Measurements from ENCODE around the gene TMEM273.
A peak's percentile ranks its signal among the peaks of the same experiment; 100 is the strongest.

TMEM273 gene

DNA sequence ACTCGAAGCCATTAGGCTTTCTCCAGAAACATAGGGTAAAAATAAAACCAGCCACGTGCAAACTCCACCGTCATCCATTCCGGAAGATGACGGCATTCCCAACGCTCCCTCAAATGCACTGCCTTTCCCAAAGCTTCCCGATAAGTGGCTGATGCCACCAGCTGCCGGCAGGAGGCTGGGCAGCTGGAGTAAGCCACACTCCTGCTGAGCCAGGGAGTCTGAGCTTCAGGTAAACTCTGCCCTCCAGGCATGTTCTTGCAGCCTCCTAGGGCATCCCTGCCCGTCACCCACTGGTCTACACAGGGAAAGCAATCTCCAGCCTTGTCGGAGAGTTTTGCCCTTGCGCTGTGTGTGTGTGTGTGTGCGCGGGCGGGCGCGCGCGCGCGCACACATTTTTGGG lies 40.5 kb upstream of the TMEM273 start:
- no peaks in the 10 kb centered on the region for H3K79me1 ChIP-seq (ENCODE audit: low read length)
- H3K56ac ChIP-seq (ENCODE audit: low read length) = no peak overlapping the region
- no peaks in the 10 kb centered on the region for H3K27me3 ChIP-seq (ENCODE audit: insufficient read depth, low read length, poor library complexity)
- no peak for DNase-seq
- no peaks in the 10 kb centered on the region for H3K79me2 ChIP-seq (ENCODE audit: control insufficient read depth, insufficient read depth, low read length)
- H3K4ac ChIP-seq (ENCODE audit: low read depth, low read length) = no peak overlapping the region
- no peak overlapping the region for H2BK120ac ChIP-seq (ENCODE audit: low read depth, low read length)
- H2BK15ac ChIP-seq (replicated peaks; ENCODE audit: low read depth) = no peak overlapping the region
- no peak overlapping the region for H3K4me2 ChIP-seq (ENCODE audit: low read length)
- H3K23ac ChIP-seq (ENCODE audit: low read length) = no peak overlapping the region
- no peak overlapping the region for H2BK5ac ChIP-seq (ENCODE audit: low read length)
- H4K5ac ChIP-seq (ENCODE audit: low read length) = no peak overlapping the region
- no peaks in the 10 kb centered on the region for H3K4me1 ChIP-seq (ENCODE audit: control insufficient read depth, low read depth, low read length)
- H4K8ac ChIP-seq (ENCODE audit: low read depth, low read length) = no peak overlapping the region
- H3K18ac ChIP-seq (ENCODE audit: low read length) = no peak overlapping the region
- no peak overlapping the region for H3K4me3 ChIP-seq (ENCODE audit: low read length)
- WGBS (ENCODE audit: extremely low coverage, insufficient coverage, low lambda C conversion rate) = no CpG with 5 or more reads among the region's 20 CpGs
- H3K36me3 ChIP-seq (ENCODE audit: control insufficient read depth, insufficient read depth, low read length) = no peaks in the 10 kb centered on the region
- no peak overlapping the region for H3K9ac ChIP-seq (ENCODE audit: low read length)
- H3K27ac ChIP-seq (ENCODE audit: low read depth, low read length) = no peak overlapping the region
- no peak overlapping the region for H2AK5ac ChIP-seq (ENCODE audit: low read length)

DNA sequence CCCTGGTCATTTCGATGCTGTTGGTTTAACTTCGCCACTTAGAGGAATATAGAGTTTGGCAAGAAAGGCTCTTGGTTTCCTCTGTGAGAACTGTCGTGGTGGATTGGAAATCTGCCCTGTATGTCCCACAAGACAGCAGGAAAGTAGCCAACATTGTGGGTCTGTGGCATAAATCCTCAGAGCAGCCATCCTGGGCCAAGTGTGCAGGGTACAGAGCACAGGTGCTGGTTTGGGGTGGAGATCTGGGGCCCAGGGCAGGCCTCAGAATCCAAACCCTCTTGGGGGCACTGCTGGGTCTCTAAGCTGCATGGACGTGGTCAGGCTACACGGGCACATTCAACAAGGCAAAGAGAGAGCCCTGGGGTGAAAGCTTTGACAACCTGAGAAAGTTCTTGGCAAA lies 39.2 kb upstream of the TMEM273 start:
- Histone ChIP-seq H2BK15ac (replicated peaks; ENCODE audit: low read depth) (no peak overlapping the region), H3K4me3 (ENCODE audit: low read length) (no peak overlapping the region), H4K5ac (ENCODE audit: low read length) (no peak overlapping the region), H2BK5ac (ENCODE audit: low read length) (no peak overlapping the region), H3K4me2 (ENCODE audit: low read length) (no peak overlapping the region), H3K27ac (ENCODE audit: low read depth, low read length) (no peak overlapping the region), H3K4ac (ENCODE audit: low read depth, low read length) (no peak overlapping the region), H3K79me2 (ENCODE audit: control insufficient read depth, insufficient read depth, low read length) (no peaks in the 10 kb centered on the region), H3K23ac (ENCODE audit: low read length) (no peak overlapping the region), H2AK5ac (ENCODE audit: low read length) (no peak overlapping the region), H3K18ac (ENCODE audit: low read length) (no peak overlapping the region), H3K9ac (ENCODE audit: low read length) (no peak overlapping the region), H3K36me3 (ENCODE audit: control insufficient read depth, insufficient read depth, low read length) (no peaks in the 10 kb centered on the region), H3K27me3 (ENCODE audit: insufficient read depth, low read length, poor library complexity) (no peaks in the 10 kb centered on the region), H3K4me1 (ENCODE audit: control insufficient read depth, low read depth, low read length) (no peaks in the 10 kb centered on the region), H3K56ac (ENCODE audit: low read length) (no peak overlapping the region), H2BK120ac (ENCODE audit: low read depth, low read length) (no peak overlapping the region), H4K8ac (ENCODE audit: low read depth, low read length) (no peak overlapping the region), H3K79me1 (ENCODE audit: low read length) (no peaks in the 10 kb centered on the region)
- no CpG with 5 or more reads among the region's 5 CpGs for WGBS (ENCODE audit: extremely low coverage, insufficient coverage, low lambda C conversion rate)
- DNase-seq = no peak

DNA sequence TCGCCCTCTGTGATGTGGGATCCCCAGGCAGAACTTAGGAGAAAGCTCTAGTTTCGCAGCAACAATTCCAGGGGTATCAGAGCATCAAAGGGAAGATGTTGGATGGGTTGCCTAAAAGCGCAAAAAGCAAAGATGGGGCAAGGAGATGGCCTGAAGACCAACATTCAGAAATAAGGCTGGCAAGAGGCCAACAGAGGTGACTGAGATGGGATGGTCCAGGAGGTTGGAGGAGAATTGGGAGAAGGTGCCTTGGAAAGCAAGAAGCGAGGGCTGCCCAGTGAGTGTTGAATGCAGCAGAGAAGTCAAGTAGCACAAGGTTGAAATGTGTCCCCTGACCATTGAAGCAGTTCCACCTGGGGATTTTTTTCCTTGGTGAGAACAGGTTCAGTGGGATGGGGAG lies 38.4 kb upstream of the TMEM273 start:
- Histone ChIP-seq H2BK120ac (ENCODE audit: low read depth, low read length) (no peak overlapping the region), H3K4me3 (ENCODE audit: low read length) (no peak overlapping the region), H3K36me3 (ENCODE audit: control insufficient read depth, insufficient read depth, low read length) (no peaks in the 10 kb centered on the region), H3K27ac (ENCODE audit: low read depth, low read length) (no peak overlapping the region), H3K4me2 (ENCODE audit: low read length) (no peak overlapping the region), H3K18ac (ENCODE audit: low read length) (no peak overlapping the region), H3K4ac (ENCODE audit: low read depth, low read length) (no peak overlapping the region), H3K4me1 (ENCODE audit: control insufficient read depth, low read depth, low read length) (no peaks in the 10 kb centered on the region), H2AK5ac (ENCODE audit: low read length) (no peak overlapping the region), H2BK15ac (replicated peaks; ENCODE audit: low read depth) (no peak overlapping the region), H3K79me2 (ENCODE audit: control insufficient read depth, insufficient read depth, low read length) (no peaks in the 10 kb centered on the region), H3K9ac (ENCODE audit: low read length) (no peak overlapping the region), H2BK5ac (ENCODE audit: low read length) (no peak overlapping the region), H4K5ac (ENCODE audit: low read length) (no peak overlapping the region), H3K23ac (ENCODE audit: low read length) (no peak overlapping the region), H3K56ac (ENCODE audit: low read length) (no peak overlapping the region), H4K8ac (ENCODE audit: low read depth, low read length) (no peak overlapping the region), H3K79me1 (ENCODE audit: low read length) (no peaks in the 10 kb centered on the region), H3K27me3 (ENCODE audit: insufficient read depth, low read length, poor library complexity) (no peaks in the 10 kb centered on the region)
- no peak for DNase-seq
- no CpG with 5 or more reads among the region's 4 CpGs for WGBS (ENCODE audit: extremely low coverage, insufficient coverage, low lambda C conversion rate)

DNA sequence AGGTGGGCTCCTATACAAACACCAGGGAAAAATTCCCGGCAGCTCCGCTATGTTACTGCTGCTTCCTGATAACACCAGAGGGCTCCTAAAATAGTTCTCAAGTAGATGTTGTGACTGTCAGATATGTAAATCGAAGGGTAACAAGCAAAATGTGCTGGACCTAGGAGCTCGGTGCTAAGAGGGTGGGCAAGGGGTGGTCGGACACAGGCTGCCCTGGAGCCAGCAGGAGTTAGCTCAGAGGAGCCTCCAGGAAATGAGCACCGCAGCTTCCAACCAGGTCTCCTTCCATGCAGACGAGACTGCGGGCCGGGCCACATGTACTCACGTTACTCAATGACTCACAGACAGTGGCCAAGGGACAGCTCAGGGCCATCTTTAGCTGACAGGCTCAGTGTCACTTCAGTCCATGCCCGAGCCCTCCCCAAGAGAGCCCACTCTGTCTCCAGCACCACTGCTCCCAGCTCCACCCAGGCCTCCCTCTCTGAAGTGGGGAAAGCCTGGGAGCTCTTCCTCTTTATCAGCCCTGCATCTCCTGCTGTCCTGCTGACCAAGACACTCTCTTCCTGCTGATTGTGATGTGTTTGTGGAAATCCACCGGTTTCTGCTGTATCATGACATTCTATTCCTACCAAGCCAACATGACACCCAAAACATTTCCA lies 37.2 kb upstream of the TMEM273 start:
- no peaks in the 10 kb centered on the region for H3K4me1 ChIP-seq (ENCODE audit: control insufficient read depth, low read depth, low read length)
- no peak overlapping the region for H3K4me2 ChIP-seq (ENCODE audit: low read length)
- no CpG with 5 or more reads among the region's 12 CpGs for WGBS (ENCODE audit: extremely low coverage, insufficient coverage, low lambda C conversion rate)
- H3K36me3 ChIP-seq (ENCODE audit: control insufficient read depth, insufficient read depth, low read length) = no peaks in the 10 kb centered on the region
- no peak overlapping the region for H2BK120ac ChIP-seq (ENCODE audit: low read depth, low read length)
- H2BK5ac ChIP-seq (ENCODE audit: low read length) = no peak overlapping the region
- no peak overlapping the region for H2BK15ac ChIP-seq (replicated peaks; ENCODE audit: low read depth)
- no peak overlapping the region for H3K23ac ChIP-seq (ENCODE audit: low read length)
- H3K27me3 ChIP-seq (ENCODE audit: insufficient read depth, low read length, poor library complexity) = no peaks in the 10 kb centered on the region
- H3K79me2 ChIP-seq (ENCODE audit: control insufficient read depth, insufficient read depth, low read length) = no peaks in the 10 kb centered on the region
- H3K79me1 ChIP-seq (ENCODE audit: low read length) = no peaks in the 10 kb centered on the region
- H3K27ac ChIP-seq (ENCODE audit: low read depth, low read length) = no peak overlapping the region
- no peak overlapping the region for H3K18ac ChIP-seq (ENCODE audit: low read length)
- no peak overlapping the region for H3K4me3 ChIP-seq (ENCODE audit: low read length)
- H4K5ac ChIP-seq (ENCODE audit: low read length) = no peak overlapping the region
- no peak overlapping the region for H3K56ac ChIP-seq (ENCODE audit: low read length)
- DNase-seq = peak; percentile 53
- no peak overlapping the region for H4K8ac ChIP-seq (ENCODE audit: low read depth, low read length)
- H2AK5ac ChIP-seq (ENCODE audit: low read length) = no peak overlapping the region
- no peak overlapping the region for H3K9ac ChIP-seq (ENCODE audit: low read length)
- no peak overlapping the region for H3K4ac ChIP-seq (ENCODE audit: low read depth, low read length)

DNA sequence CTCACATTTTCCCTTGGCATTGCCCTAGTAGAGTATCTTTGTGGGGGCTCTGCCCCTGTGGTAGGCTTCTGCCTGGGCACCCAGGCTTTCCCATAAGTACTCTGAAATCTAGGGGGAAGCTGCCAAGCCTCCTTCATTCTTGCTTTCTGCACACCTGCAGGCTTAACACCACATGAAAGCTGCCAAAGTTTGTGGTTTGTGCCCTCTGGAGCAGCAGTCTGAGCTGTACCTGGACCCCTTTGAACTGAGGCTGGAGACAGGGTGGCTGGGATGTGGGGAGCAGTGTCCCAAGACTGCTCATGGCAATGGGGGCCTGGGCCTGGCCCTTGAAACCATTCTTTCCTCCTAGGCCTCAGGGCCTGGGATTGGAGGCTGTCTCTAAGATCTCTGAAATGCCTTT lies 35.0 kb upstream of the TMEM273 start:
- Histone ChIP-seq H3K9ac (ENCODE audit: low read length) (no peak overlapping the region), H3K23ac (ENCODE audit: low read length) (no peak overlapping the region), H3K36me3 (ENCODE audit: control insufficient read depth, insufficient read depth, low read length) (no peaks in the 10 kb centered on the region), H2BK15ac (replicated peaks; ENCODE audit: low read depth) (no peak overlapping the region), H3K18ac (ENCODE audit: low read length) (no peak overlapping the region), H2BK120ac (ENCODE audit: low read depth, low read length) (no peak overlapping the region), H2AK5ac (ENCODE audit: low read length) (no peak overlapping the region), H3K79me2 (ENCODE audit: control insufficient read depth, insufficient read depth, low read length) (no peaks in the 10 kb centered on the region), H3K27me3 (ENCODE audit: insufficient read depth, low read length, poor library complexity) (no peaks in the 10 kb centered on the region), H3K4me1 (ENCODE audit: control insufficient read depth, low read depth, low read length) (no peaks in the 10 kb centered on the region), H4K8ac (ENCODE audit: low read depth, low read length) (no peak overlapping the region), H3K4ac (ENCODE audit: low read depth, low read length) (no peak overlapping the region), H4K5ac (ENCODE audit: low read length) (no peak overlapping the region), H3K56ac (ENCODE audit: low read length) (no peak overlapping the region), H3K4me3 (ENCODE audit: low read length) (no peak overlapping the region), H3K27ac (ENCODE audit: low read depth, low read length) (no peak overlapping the region), H3K4me2 (ENCODE audit: low read length) (no peak overlapping the region), H3K79me1 (ENCODE audit: low read length) (no peaks in the 10 kb centered on the region), H2BK5ac (ENCODE audit: low read length) (no peak overlapping the region)
- no peak for DNase-seq

DNA sequence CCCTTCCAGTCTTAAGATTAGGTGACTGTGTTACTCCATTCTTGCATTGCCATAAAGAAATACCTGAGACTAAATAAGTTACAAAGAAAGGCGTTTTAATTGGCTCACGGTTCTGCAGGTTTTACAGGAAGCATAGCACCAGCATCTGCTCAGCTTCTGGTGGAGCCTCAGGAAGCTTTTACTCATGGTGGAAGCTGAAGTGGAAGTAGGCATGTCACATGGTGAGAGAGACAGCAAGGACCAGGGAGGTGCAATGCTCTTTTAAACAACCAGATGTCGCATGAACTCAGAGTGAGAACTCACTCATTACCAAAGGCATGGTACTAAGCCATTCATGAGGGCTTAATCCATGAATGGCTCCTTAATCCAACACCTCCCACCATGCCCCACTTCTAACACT lies 34.0 kb upstream of the TMEM273 start:
- no peaks in the 10 kb centered on the region for H3K27me3 ChIP-seq (ENCODE audit: insufficient read depth, low read length, poor library complexity)
- H3K4ac ChIP-seq (ENCODE audit: low read depth, low read length) = no peak overlapping the region
- H3K4me1 ChIP-seq (ENCODE audit: control insufficient read depth, low read depth, low read length) = no peaks in the 10 kb centered on the region
- H2BK15ac ChIP-seq (replicated peaks; ENCODE audit: low read depth) = no peak overlapping the region
- no peak overlapping the region for H3K18ac ChIP-seq (ENCODE audit: low read length)
- WGBS (ENCODE audit: extremely low coverage, insufficient coverage, low lambda C conversion rate) = no CpG with 5 or more reads among the region's 3 CpGs
- no peak overlapping the region for H2AK5ac ChIP-seq (ENCODE audit: low read length)
- no peak overlapping the region for H3K4me3 ChIP-seq (ENCODE audit: low read length)
- no peak overlapping the region for H4K8ac ChIP-seq (ENCODE audit: low read depth, low read length)
- no peaks in the 10 kb centered on the region for H3K79me2 ChIP-seq (ENCODE audit: control insufficient read depth, insufficient read depth, low read length)
- no peak overlapping the region for H4K5ac ChIP-seq (ENCODE audit: low read length)
- H2BK5ac ChIP-seq (ENCODE audit: low read length) = no peak overlapping the region
- H3K23ac ChIP-seq (ENCODE audit: low read length) = no peak overlapping the region
- no peak for DNase-seq
- no peak overlapping the region for H3K4me2 ChIP-seq (ENCODE audit: low read length)
- H2BK120ac ChIP-seq (ENCODE audit: low read depth, low read length) = no peak overlapping the region
- no peak overlapping the region for H3K56ac ChIP-seq (ENCODE audit: low read length)
- H3K27ac ChIP-seq (ENCODE audit: low read depth, low read length) = no peak overlapping the region
- H3K36me3 ChIP-seq (ENCODE audit: control insufficient read depth, insufficient read depth, low read length) = no peaks in the 10 kb centered on the region
- no peaks in the 10 kb centered on the region for H3K79me1 ChIP-seq (ENCODE audit: low read length)
- no peak overlapping the region for H3K9ac ChIP-seq (ENCODE audit: low read length)

All from mesendoderm (in vitro differentiated cells).